ENCODE data around the gene RIC8B.
A peak's percentile ranks its signal among the peaks of the same experiment; 100 is the strongest.
"Not testable (repeated sequence)": the region's sequence is repeated elsewhere in the genome, so short reads cannot be mapped to it uniquely, and the experiment has no call there.

The RIC8B gene

DNA sequence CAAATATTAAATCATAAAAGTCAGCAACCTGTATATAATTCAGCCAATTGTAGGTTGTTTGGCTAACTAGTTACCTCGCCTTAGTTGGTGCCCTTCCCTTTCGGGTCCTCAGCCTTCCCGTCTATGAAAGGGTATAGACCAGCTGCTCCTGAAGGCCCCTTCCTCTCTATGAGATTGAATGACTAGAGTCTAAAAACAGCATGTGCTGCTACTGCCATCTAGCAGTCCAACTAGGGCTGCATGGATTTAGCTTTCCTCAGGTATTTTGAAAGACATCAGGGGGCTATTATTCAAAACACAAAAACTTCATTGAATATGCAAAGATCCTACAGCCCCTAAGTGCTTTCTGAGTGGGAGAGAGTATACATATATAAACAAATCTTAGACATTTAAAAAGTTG lies 144.3 kb downstream of the RIC8B start:
- DNase-seq (ENCODE audit: insufficient read length, low spot score), result no peak
- TF ChIP-seq POU2F2 (IDR thresholded peaks at IDR 0.05; ENCODE audit: low read depth, low read length) (no peak), TAF1 (IDR thresholded peaks at IDR 0.05; ENCODE audit: low read depth, low read length) (no peak)
- peak; percentile 78 for FAIRE-seq

DNA sequence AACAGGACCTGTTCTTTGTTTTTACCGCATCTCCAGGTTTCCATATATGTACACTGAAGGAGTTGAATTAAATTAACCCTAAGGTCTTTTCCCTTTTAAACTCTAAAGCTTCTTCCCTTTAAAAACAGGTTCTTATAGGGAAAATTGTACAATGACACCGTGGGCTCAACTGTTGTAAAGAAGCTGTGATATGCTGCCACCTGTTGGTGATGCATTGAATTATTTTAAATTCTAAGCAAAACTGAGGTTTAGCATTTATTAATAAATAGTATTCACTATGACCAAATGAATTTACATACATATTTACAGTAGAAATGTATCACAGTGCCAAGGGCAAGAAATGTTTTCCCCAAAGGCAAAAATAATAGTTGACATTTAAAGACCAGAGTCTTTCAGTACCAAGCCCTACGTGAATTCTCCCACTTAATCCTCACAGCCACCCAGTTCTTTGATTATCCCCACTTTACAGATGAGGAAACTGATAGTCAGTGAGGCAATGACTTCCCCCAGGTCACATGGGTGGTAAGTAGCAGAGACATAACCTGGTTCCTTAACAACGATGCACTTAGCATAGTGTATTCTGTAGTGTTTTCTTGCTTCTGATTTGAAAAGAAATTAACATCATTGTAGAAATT lies 145.5 kb downstream of the RIC8B start:
- no peak for TF ChIP-seq TAF1 (IDR thresholded peaks at IDR 0.05; ENCODE audit: low read depth, low read length)
- TF ChIP-seq SPI1 (IDR thresholded peaks at IDR 0.05; ENCODE audit: low read depth, low read length), result no peak
- TF ChIP-seq POLR2A (IDR thresholded peaks at IDR 0.05; ENCODE audit: low read depth, low read length), result no peak
- TF ChIP-seq POLR2AphosphoS5 (IDR thresholded peaks at IDR 0.05; ENCODE audit: low read depth, low read length), result no peak
- TF ChIP-seq PAX5 (IDR thresholded peaks at IDR 0.05; ENCODE audit: insufficient read depth, low read length, severe bottlenecking), result no peak
- no peak for TF ChIP-seq POU2F2 (IDR thresholded peaks at IDR 0.05; ENCODE audit: low read depth, low read length)
- FAIRE-seq (no peak), DNase-seq (ENCODE audit: insufficient read length, low spot score) (no peak)

DNA sequence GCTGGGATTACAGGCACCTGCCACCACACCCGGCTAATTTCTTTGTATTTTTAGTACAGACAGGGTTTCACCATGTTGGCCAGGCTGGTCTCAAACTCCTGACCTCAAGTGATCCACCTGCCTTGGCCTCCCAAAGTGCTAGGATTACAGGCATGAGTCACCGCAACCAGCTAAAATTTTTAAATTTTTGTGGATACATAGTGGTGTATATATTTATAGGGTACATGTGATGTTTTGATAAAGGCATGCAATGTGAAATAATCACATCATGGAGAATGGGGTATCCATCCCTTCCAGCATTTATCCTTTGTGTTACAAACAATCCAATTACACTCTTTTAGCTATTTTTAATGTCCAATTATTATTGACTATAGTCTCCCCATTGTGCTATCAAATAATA lies 147.5 kb downstream of the RIC8B start:
- DNase-seq (ENCODE audit: insufficient read length, low spot score); FAIRE-seq: not testable (repeated sequence)

DNA sequence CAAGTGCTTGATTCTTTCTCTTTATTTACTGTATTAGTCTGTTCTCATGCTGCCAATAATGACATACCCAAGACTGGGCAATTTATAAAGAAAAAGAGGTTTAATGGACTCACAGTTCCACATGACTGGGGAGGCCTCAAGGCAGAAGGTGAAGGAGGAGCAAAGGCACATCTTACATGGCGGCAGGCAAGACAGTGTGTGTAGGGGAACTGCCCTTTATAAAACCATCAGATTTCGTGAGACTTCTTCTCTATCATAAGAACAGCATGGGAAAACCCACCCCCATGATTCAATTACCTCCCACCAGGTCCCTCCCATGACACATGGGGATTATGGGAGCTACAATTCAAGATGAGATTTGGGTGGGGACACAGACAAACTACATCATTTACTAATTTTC lies 149.1 kb downstream of the RIC8B start:
- DNase-seq (ENCODE audit: insufficient read length, low spot score); FAIRE-seq: not testable (repeated sequence)

DNA sequence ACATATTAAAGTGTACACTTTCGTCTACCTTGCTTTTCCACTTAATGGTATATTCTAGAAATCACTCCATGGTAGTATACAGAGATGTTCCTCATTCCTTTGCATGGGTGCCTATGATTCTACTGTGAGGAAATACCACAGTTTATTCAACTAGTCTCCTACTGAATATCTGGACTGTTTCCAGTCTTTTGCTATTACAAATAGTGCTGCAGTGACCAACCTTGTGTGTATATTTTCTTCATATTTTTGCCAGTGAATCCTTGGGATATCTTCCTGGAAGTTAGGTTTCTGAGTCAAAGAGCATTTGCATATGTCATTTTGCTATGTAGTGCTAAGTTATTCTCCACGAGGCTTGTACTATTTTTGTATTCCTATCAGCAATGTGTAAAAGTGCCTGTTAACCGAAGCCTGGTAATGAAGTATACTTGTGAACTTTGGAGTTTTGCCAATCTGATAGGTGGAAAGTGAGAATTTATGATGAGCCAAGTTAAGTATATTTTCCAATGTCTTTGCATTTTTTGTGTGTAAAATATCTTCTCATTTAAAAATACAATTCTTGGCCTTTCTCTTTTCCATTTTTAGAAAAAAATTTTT lies 149.9 kb downstream of the RIC8B start:
- no peak for TF ChIP-seq POLR2AphosphoS5 (IDR thresholded peaks at IDR 0.05; ENCODE audit: low read depth, low read length)
- TF ChIP-seq POLR2A (IDR thresholded peaks at IDR 0.05; ENCODE audit: low read depth, low read length), result no peak
- no peak for TF ChIP-seq PAX5 (IDR thresholded peaks at IDR 0.05; ENCODE audit: insufficient read depth, low read length, severe bottlenecking)
- FAIRE-seq, result no peak
- no peak for DNase-seq (ENCODE audit: insufficient read length, low spot score)

DNA sequence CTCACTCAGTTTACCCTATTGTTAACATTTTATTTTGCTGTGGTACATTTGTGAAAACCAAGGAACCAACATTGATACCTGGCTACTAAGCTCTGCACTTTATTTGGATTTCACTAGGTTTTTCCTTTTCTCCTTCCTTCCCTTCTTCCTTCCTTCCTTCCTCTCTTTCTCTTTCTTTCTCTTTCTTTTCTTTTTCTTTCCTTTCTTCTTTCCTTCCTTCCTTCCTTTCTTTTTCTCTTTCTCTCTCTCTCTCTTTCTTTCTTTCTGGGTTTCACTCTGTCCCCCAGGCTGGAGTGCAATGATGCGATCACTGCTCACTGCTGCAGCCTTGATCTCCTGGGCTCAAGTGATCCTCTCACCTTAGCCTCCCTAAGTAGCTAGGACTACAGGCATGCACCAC lies 152.2 kb downstream of the RIC8B start:
- FAIRE-seq (no peak), DNase-seq (ENCODE audit: insufficient read length, low spot score) (no peak)
- TF ChIP-seq POLR2AphosphoS5 (IDR thresholded peaks at IDR 0.05; ENCODE audit: low read depth, low read length) (no peak), PAX5 (IDR thresholded peaks at IDR 0.05; ENCODE audit: insufficient read depth, low read length, severe bottlenecking) (no peak), POLR2A (IDR thresholded peaks at IDR 0.05; ENCODE audit: low read depth, low read length) (no peak), POU2F2 (IDR thresholded peaks at IDR 0.05; ENCODE audit: low read depth, low read length) (no peak), SPI1 (IDR thresholded peaks at IDR 0.05; ENCODE audit: low read depth, low read length) (no peak)

DNA sequence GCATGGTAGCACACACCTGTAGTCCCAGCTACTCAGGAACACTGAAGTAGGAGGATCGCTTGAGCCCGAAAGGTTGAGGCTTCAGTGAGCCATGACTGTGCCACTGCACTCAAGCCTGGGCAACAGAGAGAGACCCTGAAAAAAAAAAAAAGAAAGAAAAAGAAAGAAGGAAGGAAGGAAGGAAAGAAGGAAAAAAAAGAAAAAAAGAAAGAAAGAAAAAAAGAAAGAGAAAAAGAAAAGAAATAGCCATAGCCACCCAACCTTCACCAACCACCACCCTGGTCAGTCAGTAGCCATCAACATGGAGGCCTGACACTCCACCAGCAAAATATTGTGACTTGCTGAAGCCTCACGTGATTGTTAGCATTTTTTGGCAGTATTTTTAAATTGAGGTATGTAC lies 159.8 kb downstream of the RIC8B start:
- FAIRE-seq, result no peak
- TF ChIP-seq POLR2A (IDR thresholded peaks at IDR 0.05; ENCODE audit: low read depth, low read length), result no peak
- no peak for TF ChIP-seq POU2F2 (IDR thresholded peaks at IDR 0.05; ENCODE audit: low read depth, low read length)
- no peak for TF ChIP-seq PAX5 (IDR thresholded peaks at IDR 0.05; ENCODE audit: insufficient read depth, low read length, severe bottlenecking)
- TF ChIP-seq SPI1 (IDR thresholded peaks at IDR 0.05; ENCODE audit: low read depth, low read length), result no peak
- no peak for TF ChIP-seq TAF1 (IDR thresholded peaks at IDR 0.05; ENCODE audit: low read depth, low read length)
- no peak for TF ChIP-seq POLR2AphosphoS5 (IDR thresholded peaks at IDR 0.05; ENCODE audit: low read depth, low read length)
- no peak for DNase-seq (ENCODE audit: insufficient read length, low spot score)
